SK-N-SH (cell line): Measurements from ENCODE around the gene SMURF1. TPM values are rescaled to one million over a fixed set of nuclear protein-coding genes. Genes with fewer than 3 reads are reported as not detected.

Experiments
- CTCF ChIA-PET: fragments of 300-600, 350-600 bp; formaldehyde crosslinking; extraction: SDS; loops from one replicate; lab custom pipeline; 2021; lab: Yijun Ruan, JAX
- POLR2A ChIA-PET: fragments of 350-600 bp; sonication (Branson Sonifier 250); formaldehyde crosslinking; extraction: SDS; loops from one replicate; lab custom pipeline; 2020; ENCODE audit warnings: antibody characterized with exemption, inconsistent platforms; lab: Yijun Ruan, JAX
- DNase-seq: peaks from one replicate; pipeline ENCODE4 v3.0.0; 2012
- H2AFZ ChIP-seq: fragments of 200-600 bp; sonication (generic); 2 replicates; pipeline ENCODE4 v1.8.1; 2016; ENCODE audit warnings: antibody characterized with exemption, mild to moderate bottlenecking, low read depth
- H3F3A ChIP-seq: fragments of 200-600 bp; sonication (generic); replicated peaks from 2 replicates; pipeline ENCODE3; 2016; ENCODE audit warnings: antibody characterized with exemption, mild to moderate bottlenecking; ENCODE audit not compliant: insufficient read depth
- H3K27ac ChIP-seq, 2 experiments: fragments of 200-500 bp in 1 of 2; fragments of 200-600 bp in 1 of 2; sonication (Bioruptor generic) in 1 of 2; sonication (generic), shearing (Covaris generic) in 1 of 2; 2 replicates each; pipeline versions ENCODE4 v1.5.1 to v1.6.1; 2014 to 2016; ENCODE audit warnings: low read depth in 2 of 2, inconsistent platforms in 1 of 2, low read length in 1 of 2, mild to moderate bottlenecking in 1 of 2, mixed read lengths in 1 of 2
- H3K27me3 ChIP-seq: fragments of 200-600 bp; sonication (generic), shearing (Covaris generic); 2 replicates; pipeline ENCODE4 v1.6.1; 2016; ENCODE audit warnings: mixed run types; ENCODE audit not compliant: insufficient read depth
- H3K36me3 ChIP-seq, 2 experiments: fragments of 200-500 bp in 1 of 2; fragments of 200-600 bp in 1 of 2; sonication (Bioruptor generic) in 1 of 2; sonication (generic) in 1 of 2; replicated peaks in 1 of 2; 2 replicates each; pipeline versions ENCODE3 to v1.5.1; 2014 to 2016; ENCODE audit warnings: low read length in 1 of 2, mild to moderate bottlenecking in 1 of 2; ENCODE audit not compliant: insufficient read depth in 2 of 2, control insufficient read depth in 1 of 2
- H3K4me1 ChIP-seq, 2 experiments: fragments of 200-500 bp in 1 of 2; fragments of 200-600 bp in 1 of 2; sonication (Bioruptor generic) in 1 of 2; sonication (generic), shearing (Covaris generic) in 1 of 2; 2 replicates each; pipeline versions ENCODE4 v1.5.1 to v1.6.1; 2014 to 2016; ENCODE audit warnings: low read depth in 1 of 2, low read length in 1 of 2, mixed run types in 1 of 2; ENCODE audit not compliant: insufficient read depth in 2 of 2, control insufficient read depth in 1 of 2
- H3K4me2 ChIP-seq: fragments of 200-600 bp; sonication (generic), shearing (Covaris generic); 2 replicates; pipeline ENCODE4 v1.6.1; 2017; ENCODE audit warnings: mixed run types
- H3K4me3 ChIP-seq, 2 experiments: fragments of 200-500 bp in 1 of 2; fragments of 200-600 bp in 1 of 2; sonication (Bioruptor generic) in 1 of 2; sonication (generic), shearing (Covaris generic) in 1 of 2; 2 replicates each; pipeline versions ENCODE4 v1.5.1 to v1.8.1; 2014 to 2016; ENCODE audit warnings: low read depth in 2 of 2, inconsistent platforms in 1 of 2, low read length in 1 of 2, mild to moderate bottlenecking in 1 of 2, mixed read lengths in 1 of 2, moderate library complexity in 1 of 2
- H3K79me2 ChIP-seq: fragments of 200-600 bp; sonication (generic); 2 replicates; pipeline ENCODE4 v1.8.1; 2017; ENCODE audit warnings: mild to moderate bottlenecking; ENCODE audit not compliant: insufficient read depth
- H3K9ac ChIP-seq: fragments of 200-600 bp; sonication (generic); 2 replicates; pipeline ENCODE4 v1.6.1; 2017; ENCODE audit warnings: mixed run types
- H3K9me2 ChIP-seq: fragments of 200-600 bp; sonication (generic); 2 replicates; pipeline ENCODE4 v1.6.1; 2017; ENCODE audit warnings: mixed run types
- H3K9me3 ChIP-seq: fragments of 200-600 bp; sonication (generic); 2 replicates; pipeline ENCODE4 v1.6.1; 2017; ENCODE audit warnings: mixed run types, mild to moderate bottlenecking, moderate library complexity
- H4K20me1 ChIP-seq: fragments of 200-600 bp; sonication (generic); 2 replicates; pipeline ENCODE4 v1.6.1; 2017; ENCODE audit warnings: mild to moderate bottlenecking, mixed run types; ENCODE audit not compliant: insufficient read depth
- CTCF ChIP-seq: fragments of 200-600 bp; sonication (generic); IDR thresholded peaks from 2 replicates; pipeline ENCODE4 v1.6.1; 2017; ENCODE audit warnings: antibody characterized with exemption, mild to moderate bottlenecking, moderate library complexity
- ELF1 ChIP-seq: IDR thresholded peaks from 2 replicates; pipeline ENCODE4 v1.4.0; 2012
- EZH2phosphoT487 ChIP-seq: fragments of 200-600 bp; sonication (generic); IDR thresholded peaks from 2 replicates; pipeline ENCODE4 v1.6.1; 2017; ENCODE audit warnings: low read depth, mixed run types, mild to moderate bottlenecking, antibody characterized with exemption, moderate library complexity, borderline replicate concordance
- FOSL2 ChIP-seq: IDR thresholded peaks from 2 replicates; pipeline ENCODE4 v1.4.0; 2012; ENCODE audit warnings: low read depth, mild to moderate bottlenecking, moderate library complexity, borderline replicate concordance
- JUND ChIP-seq: IDR thresholded peaks from 2 replicates; pipeline ENCODE4 v1.4.0; 2012
- NFIC ChIP-seq: IDR thresholded peaks from 2 replicates; pipeline ENCODE4 v1.4.0; 2012; ENCODE audit warnings: borderline replicate concordance
- NRF1 ChIP-seq: IDR thresholded peaks from 2 replicates; pipeline ENCODE4 v1.6.1; 2012; ENCODE audit warnings: low read depth, mild to moderate bottlenecking, low read length
- REST ChIP-seq: IDR thresholded peaks from 2 replicates; pipeline ENCODE4 v1.6.1; 2012; ENCODE audit warnings: mild to moderate bottlenecking, low read depth, low read length, moderate library complexity
- RFX5 ChIP-seq: IDR thresholded peaks from 2 replicates; pipeline ENCODE4 v1.6.1; 2012; ENCODE audit warnings: mild to moderate bottlenecking, improper control_type of control experiment, low read length
- SIN3A ChIP-seq: IDR thresholded peaks from 2 replicates; pipeline ENCODE4 v1.6.1; 2012; ENCODE audit warnings: low read depth, mild to moderate bottlenecking, low read length, moderate library complexity, borderline replicate concordance
- SMC3 ChIP-seq: IDR thresholded peaks from 2 replicates; pipeline ENCODE4 v1.6.1; 2012; ENCODE audit warnings: low read depth, low read length, improper control_type of control experiment
- TCF12 ChIP-seq: IDR thresholded peaks from 2 replicates; pipeline ENCODE4 v1.4.0; 2012
- USF1 ChIP-seq: IDR thresholded peaks from 2 replicates; pipeline ENCODE4 v1.4.0; 2012; ENCODE audit warnings: low read depth, borderline replicate concordance
- WGBS: methylation state at CpG from one replicate; pipeline ENCODE4 v1.1.6; 2017; ENCODE audit warnings: low lambda C conversion rate; 5-methylcytosine and 5-hydroxymethylcytosine counted together
- polyA plus RNA-seq, 3 experiments: library from polyadenylated mRNA; depleted of rRNA; stranded (reverse); fragments of >200 nt; gene quantifications; 2 replicates each; pipeline ENCODE4 v1.2.3, GENCODE V29; 2012
- TF ChIP-seq, protein P1 (sequence below): IDR thresholded peaks from 2 replicates; pipeline ENCODE4 v1.4.0; 2012; ENCODE audit warnings: low read depth, borderline replicate concordance
- TF ChIP-seq, protein P2 (sequence below): fragments of 150-350 bp; IDR thresholded peaks from 2 replicates; pipeline ENCODE4 v1.6.1; 2016; ENCODE audit warnings: mild to moderate bottlenecking, low read depth, low read length

The SMURF1 gene
- polyA plus RNA-seq, 1 of the 3 experiments (the other 2 are of a cell fraction): 12.9 TPM

GRCh38 chr7:99028261-99028973, 115.5 kb downstream of the SMURF1 start:
- no peak overlapping the region for H2AFZ ChIP-seq
- peaks cover 0 to 6% of the 10 kb centered on the region in 2 experiments; a peak in 1 of 4 replicates for H3K4me1 ChIP-seq
- H3K36me3 ChIP-seq: peaks cover 54 to 59% of the 10 kb centered on the region in 2 experiments
- POLR2A ChIA-PET: no interaction called here
- no peak overlapping the region for H3K4me2 ChIP-seq
- H3K4me3 ChIP-seq: no peak overlapping the region
- CTCF ChIA-PET: interaction anchor here (3.0 to 4.2 kb wide), 2 partner anchors 10 to 12 kb away, joined by 16 to 23 read pairs; no protein-coding TSS in a partner anchor
- TF ChIP-seq, protein P1, sequence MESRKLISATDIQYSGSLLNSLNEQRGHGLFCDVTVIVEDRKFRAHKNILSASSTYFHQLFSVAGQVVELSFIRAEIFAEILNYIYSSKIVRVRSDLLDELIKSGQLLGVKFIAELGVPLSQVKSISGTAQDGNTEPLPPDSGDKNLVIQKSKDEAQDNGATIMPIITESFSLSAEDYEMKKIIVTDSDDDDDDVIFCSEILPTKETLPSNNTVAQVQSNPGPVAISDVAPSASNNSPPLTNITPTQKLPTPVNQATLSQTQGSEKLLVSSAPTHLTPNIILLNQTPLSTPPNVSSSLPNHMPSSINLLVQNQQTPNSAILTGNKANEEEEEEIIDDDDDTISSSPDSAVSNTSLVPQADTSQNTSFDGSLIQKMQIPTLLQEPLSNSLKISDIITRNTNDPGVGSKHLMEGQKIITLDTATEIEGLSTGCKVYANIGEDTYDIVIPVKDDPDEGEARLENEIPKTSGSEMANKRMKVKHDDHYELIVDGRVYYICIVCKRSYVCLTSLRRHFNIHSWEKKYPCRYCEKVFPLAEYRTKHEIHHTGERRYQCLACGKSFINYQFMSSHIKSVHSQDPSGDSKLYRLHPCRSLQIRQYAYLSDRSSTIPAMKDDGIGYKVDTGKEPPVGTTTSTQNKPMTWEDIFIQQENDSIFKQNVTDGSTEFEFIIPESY: no peak
- TF ChIP-seq SMC3 (no peak), NFIC (no peak), SIN3A (no peak)
- TF ChIP-seq, protein P2, sequence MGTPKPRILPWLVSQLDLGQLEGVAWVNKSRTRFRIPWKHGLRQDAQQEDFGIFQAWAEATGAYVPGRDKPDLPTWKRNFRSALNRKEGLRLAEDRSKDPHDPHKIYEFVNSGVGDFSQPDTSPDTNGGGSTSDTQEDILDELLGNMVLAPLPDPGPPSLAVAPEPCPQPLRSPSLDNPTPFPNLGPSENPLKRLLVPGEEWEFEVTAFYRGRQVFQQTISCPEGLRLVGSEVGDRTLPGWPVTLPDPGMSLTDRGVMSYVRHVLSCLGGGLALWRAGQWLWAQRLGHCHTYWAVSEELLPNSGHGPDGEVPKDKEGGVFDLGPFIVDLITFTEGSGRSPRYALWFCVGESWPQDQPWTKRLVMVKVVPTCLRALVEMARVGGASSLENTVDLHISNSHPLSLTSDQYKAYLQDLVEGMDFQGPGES: no peak
- TF ChIP-seq, all 33 proteins: peak for 0
- DNase-seq: no peak
- H3K9me3 ChIP-seq: no peaks in the 10 kb centered on the region
- H3K79me2 ChIP-seq: peaks cover 14% of the 10 kb centered on the region; the same call in 1 of the 2 replicates
- no peak overlapping the region for H3K9ac ChIP-seq
- no peaks in the 10 kb centered on the region for H4K20me1 ChIP-seq
- 94% methylated on average over 27 of the region's 27 CpGs for WGBS
- H3F3A ChIP-seq: peaks cover 9% of the 10 kb centered on the region
- H3K27me3 ChIP-seq: no peaks in the 10 kb centered on the region
- H3K27ac ChIP-seq: no peak overlapping the region
- no peaks in the 10 kb centered on the region for H3K9me2 ChIP-seq

DNA sequence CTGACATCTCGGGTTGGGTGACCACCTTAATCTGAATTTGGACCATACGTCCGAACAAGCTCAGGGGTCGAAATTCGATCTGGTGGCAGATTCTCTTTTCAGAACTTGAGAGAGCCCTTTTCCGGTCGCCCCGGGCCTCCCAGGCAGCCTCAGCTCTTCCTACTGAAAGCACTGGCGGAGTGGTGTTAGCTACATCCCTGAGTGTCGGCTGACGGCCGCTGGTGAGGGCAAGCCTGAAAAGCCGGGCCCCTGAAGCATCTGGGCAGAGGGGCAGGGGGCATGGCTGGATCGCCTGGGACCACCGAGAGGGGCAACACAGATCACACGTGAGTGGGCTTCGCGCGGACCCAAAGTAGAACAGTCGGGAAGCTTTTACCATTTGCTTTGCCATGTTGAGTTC, 116.1 kb downstream of the SMURF1 start:
- TF ChIP-seq JUND (no peak), TCF12 (no peak), FOSL2 (no peak), NRF1 (no peak), USF1 (no peak), REST (no peak), CTCF (no peak), SMC3 (no peak), ELF1 (no peak), RFX5 (no peak), EZH2phosphoT487 (no peak)
- no peaks in the 10 kb centered on the region for H3K9me3 ChIP-seq
- H4K20me1 ChIP-seq: no peaks in the 10 kb centered on the region
- H3K9ac ChIP-seq: no peak overlapping the region
- CTCF ChIA-PET: interaction anchor here (3.0 to 4.2 kb wide), 2 partner anchors 10 to 13 kb away, joined by 16 to 23 read pairs; no protein-coding TSS in a partner anchor
- H3K79me2 ChIP-seq: peaks cover 19% of the 10 kb centered on the region; the same call in 1 of the 2 replicates
- no peak for DNase-seq
- no peaks in the 10 kb centered on the region for H3K27me3 ChIP-seq
- H3K4me3 ChIP-seq: no peak overlapping the region
- peaks cover 0 to 6% of the 10 kb centered on the region in 2 experiments; a peak in 1 of 4 replicates for H3K4me1 ChIP-seq
- H3K27ac ChIP-seq: no peak overlapping the region
- WGBS: 98% methylated on average over 20 of the region's 20 CpGs
- peaks cover 9% of the 10 kb centered on the region for H3F3A ChIP-seq
- POLR2A ChIA-PET: no interaction called here
- H3K4me2 ChIP-seq: no peak overlapping the region
- H3K9me2 ChIP-seq: no peaks in the 10 kb centered on the region
- no peak overlapping the region for H2AFZ ChIP-seq
- H3K36me3 ChIP-seq: peaks cover 50 to 60% of the 10 kb centered on the region in 2 experiments
